OCI-LY7 (cell line): ENCODE results near the gene WDR18. TPM values are rescaled to one million over a fixed set of nuclear protein-coding genes. Genes with fewer than 3 reads are reported as not detected.
A peak's percentile ranks its signal among the peaks of the same experiment; 100 is the strongest.

Experiments used
- BruUV-seq: library from RNA; stranded (reverse); fragments of 400-500 nt; replicated peaks from 2 replicates; lab custom pipeline; 2021; lab: Mats Ljungman, UMichigan
- CTCF ChIA-PET: fragments of 300-600 bp; sonication (Branson Sonifier 250); formaldehyde crosslinking; loops from one replicate; lab custom pipeline; 2022; ENCODE audit warnings: antibody characterized with exemption; ENCODE audit not compliant: unreplicated experiment; lab: Charles Lee
- POLR2A ChIA-PET: fragments of 300-600 bp; sonication (Branson Sonifier 250); formaldehyde crosslinking; loops from one replicate; lab custom pipeline; 2022; ENCODE audit warnings: antibody characterized with exemption; lab: Charles Lee
- DNase-seq: peaks from one replicate; pipeline ENCODE4 v3.0.0-alpha.2; 2015; ENCODE audit warnings: low spot score
- H2AFZ ChIP-seq: fragments of 200-600 bp; sonication (generic), shearing (Covaris generic); 2 replicates; pipeline ENCODE4 v1.6.1; 2014; ENCODE audit warnings: mild to moderate bottlenecking, antibody characterized with exemption, low read length, moderate library complexity
- H3K27ac ChIP-seq: fragments of 200-600 bp; sonication (generic); 2 replicates; pipeline ENCODE4 v1.5.1; 2014; ENCODE audit warnings: mixed run types, low read depth, mild to moderate bottlenecking, moderate library complexity, low read length, inconsistent platforms; ENCODE audit not compliant: poor library complexity, severe bottlenecking
- H3K36me3 ChIP-seq: fragments of 200-600 bp; sonication (generic); 2 replicates; pipeline ENCODE4 v1.6.1; 2014; ENCODE audit warnings: mild to moderate bottlenecking, antibody characterized with exemption, low read length, moderate library complexity, mixed read lengths; ENCODE audit not compliant: insufficient read depth
- H3K4me1 ChIP-seq: fragments of 200-600 bp; sonication (generic); 2 replicates; pipeline ENCODE4 v1.5.1; 2014; ENCODE audit warnings: mild to moderate bottlenecking, low read length; ENCODE audit not compliant: insufficient read depth, poor library complexity, severe bottlenecking
- H3K4me2 ChIP-seq: fragments of 200-600 bp; sonication (generic); 2 replicates; pipeline ENCODE4 v1.6.1; 2014; ENCODE audit warnings: mild to moderate bottlenecking, low read length
- H3K4me3 ChIP-seq: fragments of 200-600 bp; sonication (generic); 2 replicates; pipeline ENCODE4 v1.5.1; 2014; ENCODE audit warnings: mild to moderate bottlenecking, low read depth, low read length; ENCODE audit not compliant: poor library complexity, severe bottlenecking
- H3K79me2 ChIP-seq: fragments of 200-600 bp; sonication (generic); 2 replicates; pipeline ENCODE4 v1.6.1; 2016; ENCODE audit warnings: low read depth, mild to moderate bottlenecking, low read length, moderate library complexity, mixed read lengths; ENCODE audit not compliant: insufficient read depth
- H3K9me2 ChIP-seq: fragments of 200-600 bp; sonication (generic); 2 replicates; pipeline ENCODE4 v1.6.1; 2016; ENCODE audit warnings: mild to moderate bottlenecking, low read length, mixed read lengths; ENCODE audit not compliant: insufficient read depth
- H3K9me3 ChIP-seq: fragments of 200-600 bp; sonication (generic); 2 replicates; pipeline ENCODE4 v1.6.1; 2014; ENCODE audit warnings: mild to moderate bottlenecking, mixed run types, low read length, mixed read lengths
- H4K20me1 ChIP-seq: fragments of 200-600 bp; sonication (generic); 2 replicates; pipeline ENCODE4 v1.6.1; 2014; ENCODE audit warnings: mild to moderate bottlenecking, antibody characterized with exemption, low read length, moderate library complexity, mixed read lengths; ENCODE audit not compliant: insufficient read depth
- CTCF ChIP-seq: fragments of 200-600 bp; sonication (generic); conservative IDR thresholded peaks from 2 replicates; pipeline ENCODE4 v1.5.1; 2014; ENCODE audit warnings: mild to moderate bottlenecking, antibody characterized with exemption, low read length, moderate library complexity, mixed read lengths
- EZH2phosphoT487 ChIP-seq: fragments of 200-600 bp; sonication (generic); IDR thresholded peaks from 2 replicates; pipeline ENCODE4 v1.6.1; 2018; ENCODE audit warnings: low read depth, borderline replicate concordance, mild to moderate bottlenecking, mixed run types, antibody characterized with exemption, low read length, moderate library complexity, mixed read lengths
- intact Hi-C: fragments of 100-400 bp; cut with micrococcal nuclease; formaldehyde crosslinking; loops from one replicate; pipeline ENCODE4 v1.10.0; 2022; ENCODE audit not compliant: unreplicated experiment
- total RNA-seq, 2 experiments: library from RNA; depleted of rRNA in 1 of 2; stranded (reverse); fragments of >200 nt in 1 of 2; shearing (Covaris generic) in 1 of 2; gene quantifications; 2 replicates each; pipeline ENCODE4 v1.2.3, GENCODE V29; 2014 to 2022

Gene WDR18
- total RNA-seq, 2 experiments from 2014 or later, result 51.4 to 74.7 TPM

- POLR2A ChIA-PET, result no interaction called here
Observed at GRCh38 chr19:952680-953444, 31.3 kb upstream of the WDR18 start.

GRCh38 chr19:953445-954271, 30.5 kb upstream of the WDR18 start:
- DNase-seq, result no peak
- Histone ChIP-seq H2AFZ (no peak overlapping the region), H3K79me2 (no peaks in the 10 kb centered on the region), H4K20me1 (no peaks in the 10 kb centered on the region), H3K9me2 (no peaks in the 10 kb centered on the region), H3K9me3 (no peaks in the 10 kb centered on the region), H3K4me3 (peak overlapping the region; percentile 44), H3K4me1 (peaks cover 36% of the 10 kb centered on the region), H3K4me2 (peak overlapping the region; percentile 67), H3K27ac (no peak overlapping the region), H3K36me3 (no peaks in the 10 kb centered on the region)
- ChIA-PET POLR2A (no interaction called here), CTCF (no interaction called here)
- intact Hi-C loops, result no loop called here
- TF ChIP-seq CTCF (no peak), EZH2phosphoT487 (no peak)
- BruUV-seq, result no TSS peak

More at GRCh38 chr19:952680-953444, 31.3 kb upstream of the WDR18 start:
- peak overlapping the region; percentile 43; the same call in 1 of the 2 replicates for H2AFZ ChIP-seq
- peak overlapping the region; percentile 67 for H3K4me2 ChIP-seq
- no peaks in the 10 kb centered on the region for H3K9me2 ChIP-seq
- H3K4me3 ChIP-seq, result peak overlapping the region; percentile 44
- CTCF ChIA-PET, result no interaction called here
- no peaks in the 10 kb centered on the region for H4K20me1 ChIP-seq
- DNase-seq, result peak; percentile 24
- no peak overlapping the region for H3K27ac ChIP-seq
- H3K79me2 ChIP-seq, result no peaks in the 10 kb centered on the region
- intact Hi-C loops, result no loop called here
- no peaks in the 10 kb centered on the region for H3K9me3 ChIP-seq
- peaks cover 43% of the 10 kb centered on the region for H3K4me1 ChIP-seq
- BruUV-seq, result no TSS peak
- TF ChIP-seq CTCF (no peak), EZH2phosphoT487 (no peak)
- H3K36me3 ChIP-seq, result no peaks in the 10 kb centered on the region
